ENCODE data around the gene GALNT17.
"Not testable (repeated sequence)": the region's sequence is repeated elsewhere in the genome, so short reads cannot be mapped to it uniquely, and the experiment has no call there.

GALNT17 gene

GRCh38 chr7:71636329-71636728 is 504.4 kb downstream of the GALNT17 start:
- DNase-seq (ENCODE audit: low read depth) = no peak

DNA sequence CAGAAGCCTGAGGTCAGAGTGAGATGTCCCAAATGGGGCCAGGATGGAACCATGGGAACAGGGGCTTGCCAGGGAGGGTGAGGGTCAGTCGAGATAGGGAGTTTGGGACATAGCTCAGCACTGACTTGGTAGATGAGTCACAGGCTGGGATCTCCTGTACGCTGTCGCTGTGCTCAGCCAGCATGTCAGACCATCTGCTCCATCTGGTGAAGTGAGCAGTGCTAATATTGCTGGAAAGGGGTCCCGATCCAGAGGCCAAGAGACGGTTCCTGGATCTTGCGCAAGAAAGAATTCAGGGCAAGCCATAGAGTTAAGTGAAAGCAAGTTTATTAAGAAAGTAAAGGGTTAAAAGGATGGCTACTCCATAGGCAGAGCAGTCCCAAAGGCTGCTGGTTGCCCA is 505.6 kb downstream of the GALNT17 start:
- DNase-seq (ENCODE audit: low read depth) = no peak

- no peak for DNase-seq (ENCODE audit: low read depth)
Observed at GRCh38 chr7:71638108-71638507, 506.2 kb downstream of the GALNT17 start.

DNA sequence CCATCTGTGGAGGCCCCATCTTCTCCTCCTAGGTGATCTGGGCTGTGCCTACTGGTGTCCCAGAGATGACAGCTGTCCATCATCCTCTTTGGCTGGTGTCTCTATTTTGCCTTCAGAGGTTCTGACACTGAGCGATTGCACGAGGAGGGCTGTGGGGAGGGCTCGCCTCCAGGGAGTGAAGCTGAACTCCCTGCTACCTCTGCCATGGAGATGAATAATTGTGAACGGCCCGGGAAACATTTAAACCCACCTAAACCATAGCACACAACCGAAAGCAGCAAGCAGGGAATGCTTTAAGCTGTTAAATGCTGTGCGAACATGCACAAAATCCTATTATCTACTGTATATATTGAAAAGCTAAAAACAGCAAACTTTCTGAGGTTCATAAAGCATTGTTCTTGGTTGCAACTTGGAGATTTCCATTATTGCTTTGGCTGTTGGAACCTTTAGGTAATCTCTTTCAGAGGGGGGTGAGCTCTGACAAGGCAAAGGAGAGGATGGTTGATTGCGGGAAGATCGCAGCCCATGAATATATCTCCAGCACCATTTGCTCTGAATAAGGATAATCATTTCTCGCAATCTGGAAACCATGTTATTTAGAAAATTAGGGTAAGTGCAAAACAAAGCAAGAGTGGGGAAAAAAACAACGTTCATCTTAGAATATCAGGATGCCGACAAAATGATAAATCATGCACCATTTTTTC is 507.6 kb downstream of the GALNT17 start:
- DNase-seq (ENCODE audit: low read depth) = no peak

- not testable (repeated sequence) for DNase-seq (ENCODE audit: low read depth)
Observed at GRCh38 chr7:71643031-71643430, 511.1 kb downstream of the GALNT17 start.

- no peak for DNase-seq (ENCODE audit: low read depth)
Observed at GRCh38 chr7:71645836-71646235, 513.9 kb downstream of the GALNT17 start.

GRCh38 chr7:71649812-71650211 is 517.9 kb downstream of the GALNT17 start:
- DNase-seq (ENCODE audit: low read depth) = no peak

DNA sequence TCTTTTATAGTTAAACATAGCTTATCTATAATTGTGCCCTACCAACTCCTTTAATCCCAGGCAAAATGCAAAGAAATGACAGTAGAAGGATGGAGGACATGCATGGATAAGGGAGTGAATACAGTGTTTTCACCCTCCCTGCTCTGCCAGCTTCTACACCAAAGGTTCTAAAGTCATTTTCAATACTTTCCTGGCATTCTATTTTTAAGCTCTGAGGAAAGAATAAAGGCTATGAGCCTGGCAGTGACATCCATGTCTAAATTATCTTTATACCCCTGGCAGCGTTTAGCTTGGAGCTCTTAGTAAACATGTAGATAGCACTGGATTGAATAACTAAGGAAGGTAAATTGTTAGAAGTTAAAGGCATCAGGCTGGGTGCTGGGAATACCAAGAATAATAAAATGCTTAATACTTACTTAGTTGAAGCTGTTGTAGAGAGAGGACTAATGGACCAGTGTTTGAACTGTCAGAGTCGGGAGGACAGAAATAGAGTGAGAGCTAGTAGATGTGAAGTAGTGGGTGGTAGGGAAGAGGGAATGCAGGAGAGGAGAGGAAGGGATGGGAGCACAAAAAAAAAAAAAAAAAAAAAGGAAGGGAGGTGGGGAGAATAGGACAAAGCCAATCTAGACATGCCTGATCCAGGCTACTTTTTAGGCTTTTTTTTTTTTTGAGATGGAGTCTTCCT is 518.9 kb downstream of the GALNT17 start:
- no peak for DNase-seq (ENCODE audit: low read depth)

- DNase-seq (ENCODE audit: low read depth) = no peak
Observed at GRCh38 chr7:71652510-71652909, 520.6 kb downstream of the GALNT17 start.

DNA sequence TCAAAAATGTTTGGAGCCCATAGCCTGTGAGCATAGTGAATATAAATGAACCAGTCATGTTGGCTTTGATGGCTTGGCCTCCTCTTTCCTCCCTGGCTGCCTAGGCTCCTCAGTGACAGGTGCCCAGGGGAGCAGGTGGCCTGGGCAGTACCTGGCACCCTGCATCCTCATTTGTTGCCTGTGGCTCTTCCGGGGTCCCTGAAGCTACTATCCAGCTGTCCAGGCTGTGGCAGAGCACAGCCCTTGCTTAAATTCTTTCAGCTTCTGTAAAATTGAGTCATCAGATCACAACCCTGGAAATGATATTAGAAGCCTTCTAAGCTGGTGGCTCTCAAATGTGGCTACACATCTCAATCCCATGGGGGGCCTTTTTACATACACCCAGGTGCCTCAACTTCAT is 525.4 kb downstream of the GALNT17 start:
- no peak for DNase-seq (ENCODE audit: low read depth)

GRCh38 chr7:71659622-71660021 is 527.7 kb downstream of the GALNT17 start:
- no peak for DNase-seq (ENCODE audit: low read depth)

- DNase-seq (ENCODE audit: low read depth) = no peak
Observed at GRCh38 chr7:71661671-71662224, 529.8 kb downstream of the GALNT17 start.

- DNase-seq (ENCODE audit: low read depth) = no peak
Observed at GRCh38 chr7:71665716-71666115, 533.8 kb downstream of the GALNT17 start.

- DNase-seq (ENCODE audit: low read depth) = no peak
Observed at GRCh38 chr7:71668572-71668971, 536.6 kb downstream of the GALNT17 start.

GRCh38 chr7:71679480-71679879 is 547.5 kb downstream of the GALNT17 start:
- no peak for DNase-seq (ENCODE audit: low read depth)

GRCh38 chr7:71682181-71682580 is 550.2 kb downstream of the GALNT17 start:
- DNase-seq (ENCODE audit: low read depth) = no peak

GRCh38 chr7:71682841-71683781 is 551.2 kb downstream of the GALNT17 start:
- DNase-seq (ENCODE audit: low read depth) = no peak

DNA sequence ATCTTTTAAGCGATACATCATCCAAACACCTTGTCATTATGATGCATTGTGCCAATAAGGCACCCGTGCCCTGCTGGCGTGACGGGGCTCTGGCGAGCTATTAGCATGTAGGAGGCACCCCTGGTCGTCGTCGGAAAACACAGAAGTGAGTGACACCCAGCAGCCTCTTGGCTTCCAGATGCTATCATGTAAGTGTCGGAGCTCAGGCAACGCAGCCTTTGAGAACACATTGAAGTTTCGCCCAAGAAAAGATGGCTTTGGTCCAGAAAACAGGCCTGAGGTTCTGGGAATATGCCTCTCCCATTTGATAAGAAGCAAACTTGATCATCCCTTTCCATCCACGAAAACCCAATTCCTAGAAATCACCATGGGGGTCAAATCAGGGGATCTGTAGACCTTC is 555.3 kb downstream of the GALNT17 start:
- no peak for DNase-seq (ENCODE audit: low read depth)

GRCh38 chr7:71687831-71688599 is 556.1 kb downstream of the GALNT17 start:
- DNase-seq (ENCODE audit: low read depth) = no peak

GRCh38 chr7:71691538-71691937 is 559.6 kb downstream of the GALNT17 start:
- no peak for DNase-seq (ENCODE audit: low read depth)

GRCh38 chr7:71694665-71695064 is 562.7 kb downstream of the GALNT17 start:
- DNase-seq (ENCODE audit: low read depth) = no peak

DNA sequence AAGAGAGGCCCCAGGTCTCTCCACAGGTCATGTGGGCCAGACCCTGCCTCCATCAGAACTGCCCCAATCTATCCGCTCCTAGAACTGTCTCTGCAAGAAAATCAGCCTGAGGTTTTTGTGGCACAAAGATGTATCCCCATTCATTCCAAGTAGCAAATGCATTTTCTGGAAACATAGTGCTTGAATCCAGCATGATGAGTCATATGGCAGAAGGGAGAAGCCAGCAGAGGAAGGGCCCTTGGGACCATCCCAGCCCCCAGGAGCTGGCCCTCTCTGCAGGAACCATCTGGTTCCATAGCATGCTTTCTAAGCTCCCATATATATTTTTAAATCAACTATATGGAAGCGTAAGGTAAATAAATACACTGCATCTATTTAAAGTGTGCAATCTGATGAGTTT is 563.2 kb downstream of the GALNT17 start:
- DNase-seq (ENCODE audit: low read depth) = no peak
